H9 (cell line): ENCODE measurements around the gene TMEM98. TPM values are rescaled to one million over a fixed set of nuclear protein-coding genes. Genes with fewer than 3 reads are reported as not detected.

Source experiments
- DNase-seq: peaks from one replicate; pipeline ENCODE4 v3.0.0-alpha.2; 2017
- H2AFZ ChIP-seq: one replicate; pipeline ENCODE4 v1.6.1; 2013; ENCODE audit warnings: mild to moderate bottlenecking, low read length, control low read depth, moderate library complexity
- H2AK5ac ChIP-seq: 2 replicates; pipeline ENCODE4 v1.6.1; 2013; ENCODE audit warnings: low read length, control low read depth, mixed read lengths; ENCODE audit not compliant: insufficient read length
- H2BK120ac ChIP-seq: one replicate; pipeline ENCODE4 v1.6.1; 2013; ENCODE audit warnings: low read depth, mild to moderate bottlenecking, low read length, control low read depth, inconsistent platforms; ENCODE audit not compliant: poor library complexity, severe bottlenecking
- H2BK12ac ChIP-seq: 2 replicates; pipeline ENCODE4 v1.6.1; 2013; ENCODE audit warnings: low read length, control low read depth, mixed read lengths, low read depth; ENCODE audit not compliant: insufficient read length
- H2BK15ac ChIP-seq: 2 replicates; pipeline ENCODE4 v1.6.1; 2013; ENCODE audit warnings: low read depth, low read length, control low read depth
- H2BK20ac ChIP-seq: one replicate; pipeline ENCODE4 v1.6.1; 2013; ENCODE audit warnings: low read depth, mild to moderate bottlenecking, low read length, control low read depth, inconsistent platforms; ENCODE audit not compliant: poor library complexity, severe bottlenecking
- H2BK5ac ChIP-seq: 2 replicates; pipeline ENCODE4 v1.6.1; 2013; ENCODE audit warnings: low read length, control low read depth, mixed read lengths; ENCODE audit not compliant: insufficient read length
- H3K14ac ChIP-seq: 2 replicates; pipeline ENCODE4 v1.6.1; 2013; ENCODE audit warnings: low read length, control low read depth; ENCODE audit not compliant: insufficient read depth
- H3K18ac ChIP-seq: 2 replicates; pipeline ENCODE4 v1.6.1; 2013; ENCODE audit warnings: low read depth, mild to moderate bottlenecking, mixed read lengths, low read length, control low read depth; ENCODE audit not compliant: insufficient read length
- H3K23ac ChIP-seq: 2 replicates; pipeline ENCODE4 v1.6.1; 2013; ENCODE audit warnings: low read length, control low read depth, mixed read lengths, low read depth; ENCODE audit not compliant: insufficient read length
- H3K23me2 ChIP-seq: 2 replicates; pipeline ENCODE4 v1.6.1; 2013; ENCODE audit warnings: low read depth, mild to moderate bottlenecking, mixed read lengths, low read length, control low read depth; ENCODE audit not compliant: insufficient read length, poor library complexity, severe bottlenecking
- H3K27ac ChIP-seq: 2 replicates; pipeline ENCODE4 v1.5.1; 2013; ENCODE audit warnings: low read length, control low read depth, mixed read lengths, low read depth; ENCODE audit not compliant: insufficient read length
- H3K27me3 ChIP-seq: 2 replicates; pipeline ENCODE4 v1.6.1; 2013; ENCODE audit warnings: low read length, control low read depth, inconsistent platforms; ENCODE audit not compliant: insufficient read depth
- H3K4ac ChIP-seq: 2 replicates; pipeline ENCODE4 v1.6.1; 2013; ENCODE audit warnings: low read depth, mild to moderate bottlenecking, control low read depth, inconsistent platforms, low read length, moderate library complexity
- H3K4me1 ChIP-seq: 2 replicates; pipeline ENCODE4 v1.6.1; 2013; ENCODE audit warnings: low read length, control low read depth, inconsistent platforms; ENCODE audit not compliant: insufficient read depth
- H3K4me2 ChIP-seq: 2 replicates; pipeline ENCODE4 v1.6.1; 2013; ENCODE audit warnings: low read length, control low read depth, mixed read lengths; ENCODE audit not compliant: insufficient read length, insufficient read depth
- H3K56ac ChIP-seq: 2 replicates; pipeline ENCODE4 v1.6.1; 2013; ENCODE audit warnings: low read depth, mild to moderate bottlenecking, mixed read lengths, low read length, control low read depth; ENCODE audit not compliant: insufficient read length
- H3K79me1 ChIP-seq: 2 replicates; pipeline ENCODE4 v1.6.1; 2013; ENCODE audit warnings: low read depth, mild to moderate bottlenecking, moderate library complexity, low read length, control low read depth, inconsistent platforms; ENCODE audit not compliant: insufficient read depth, poor library complexity, severe bottlenecking
- H3K79me2 ChIP-seq: 2 replicates; pipeline ENCODE4 v1.6.1; 2013; ENCODE audit warnings: low read length, control low read depth, inconsistent platforms; ENCODE audit not compliant: insufficient read depth
- H3K9ac ChIP-seq: 2 replicates; pipeline ENCODE4 v1.6.1; 2013; ENCODE audit warnings: low read length, control low read depth, mixed read lengths; ENCODE audit not compliant: insufficient read length; ENCODE audit errors: extremely low read depth
- H3K9me3 ChIP-seq: one replicate; pipeline ENCODE4 v1.6.1; 2013; ENCODE audit warnings: low read depth, low read length, inconsistent platforms; ENCODE audit not compliant: control insufficient read depth
- H3T11ph ChIP-seq: one replicate; pipeline ENCODE4 v1.6.1; 2013; ENCODE audit warnings: mild to moderate bottlenecking, low read length, control low read depth, inconsistent platforms
- H4K20me1 ChIP-seq: one replicate; pipeline ENCODE4 v1.6.1; 2013; ENCODE audit not compliant: control insufficient read depth, insufficient read length, insufficient read depth
- H4K5ac ChIP-seq: 2 replicates; pipeline ENCODE4 v1.6.1; 2013; ENCODE audit warnings: low read depth, mild to moderate bottlenecking, mixed read lengths, low read length, control low read depth; ENCODE audit not compliant: insufficient read length
- H4K8ac ChIP-seq: replicated peaks from 2 replicates; pipeline ENCODE4 v1.6.1; 2013; ENCODE audit warnings: low read length, control low read depth, mixed read lengths, low read depth; ENCODE audit not compliant: insufficient read length
- H4K91ac ChIP-seq: 2 replicates; pipeline ENCODE4 v1.6.1; 2013; ENCODE audit warnings: low read depth, mild to moderate bottlenecking, moderate library complexity, mixed read lengths, low read length, control low read depth; ENCODE audit not compliant: insufficient read length
- H3K27ac Mint-ChIP-seq, 3 experiments: 2 replicates in 2 of 3; 3 replicates in 1 of 3; pipeline ENCODE4 v1.8.0; 2020 to 2021; ENCODE audit warnings: mixed read lengths in 3 of 3, mild to moderate bottlenecking in 1 of 3, moderate library complexity in 1 of 3
- H3K27me3 Mint-ChIP-seq: 2 replicates; pipeline ENCODE4 v1.8.0; 2021; ENCODE audit warnings: low read depth, mild to moderate bottlenecking, moderate library complexity, mixed read lengths
- H3K36me3 Mint-ChIP-seq, 3 experiments: 2 replicates in 2 of 3; 3 replicates in 1 of 3; pipeline ENCODE4 v1.8.0; 2020 to 2021; ENCODE audit warnings: low read depth in 3 of 3, mixed read lengths in 3 of 3; ENCODE audit not compliant: insufficient read depth in 1 of 3
- H3K4me1 Mint-ChIP-seq, 2 experiments: 2 replicates each; pipeline ENCODE4 v1.8.0; 2020; ENCODE audit warnings: mixed read lengths in 2 of 2
- H3K4me3 Mint-ChIP-seq, 2 experiments: 2 replicates in 1 of 2; 3 replicates in 1 of 2; pipeline ENCODE4 v1.8.0; 2020 to 2021; ENCODE audit warnings: mild to moderate bottlenecking in 2 of 2, mixed read lengths in 2 of 2, moderate library complexity in 1 of 2
- H3K9me3 Mint-ChIP-seq, 2 experiments: 2 replicates in 1 of 2; 3 replicates in 1 of 2; pipeline ENCODE4 v1.8.0; 2020; ENCODE audit warnings: mild to moderate bottlenecking in 2 of 2, mixed read lengths in 2 of 2, moderate library complexity in 1 of 2
- WGBS: extraction: QIAGEN DNeasy Blood & Tissue Kit; methylation state at CpG from one replicate; pipeline ENCODE4 v1.1.7; 2013; ENCODE audit warnings: missing lambda C conversion rate, low lambda C conversion rate, mixed read lengths; ENCODE audit not compliant: insufficient read length; ENCODE audit errors: extremely low coverage; 5-methylcytosine and 5-hydroxymethylcytosine counted together
- total RNA-seq: library from RNA; stranded (reverse); gene quantifications from 2 replicates; pipeline ENCODE4 v1.2.1, GENCODE V29; 2021
- TF ChIP-seq, protein P1 (sequence below): fragments of 200-600 bp; sonication (generic); conservative IDR thresholded peaks from 3 replicates; pipeline ENCODE4 v1.8.0; 2021; ENCODE audit warnings: antibody characterized with exemption, mild to moderate bottlenecking

TMEM98 gene
- total RNA-seq, 1 experiment from 2014 or later: 78.4 TPM

DNA sequence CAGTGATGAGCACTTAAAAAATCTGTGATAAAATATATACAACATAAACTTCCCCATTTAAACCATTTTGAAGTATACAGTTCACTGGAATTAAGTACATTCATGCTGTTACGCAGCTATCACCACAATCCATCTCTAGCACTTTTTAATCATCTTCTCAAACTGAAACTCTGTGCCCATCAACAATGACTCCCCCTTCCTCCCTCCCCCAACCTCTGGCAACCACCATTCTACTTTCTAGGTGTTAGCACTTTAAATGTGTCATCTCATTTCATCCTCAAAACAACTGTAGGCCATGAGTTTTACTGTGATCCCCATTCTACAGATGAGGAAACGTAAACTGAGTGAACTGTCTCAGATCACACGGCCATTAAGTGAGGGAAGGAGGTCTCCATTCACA, 13.8 kb upstream of the TMEM98 start:
- Mint-ChIP-seq H3K36me3 (no peaks in the 10 kb centered on the region; a peak in 2 of 7 replicates), H3K4me3 (no peak overlapping the region), H3K4me1 (peaks cover 23 to 27% of the 10 kb centered on the region in 2 experiments), H3K27me3 (no peaks in the 10 kb centered on the region; the same call in 1 of the 2 replicates), H3K27ac (no peak overlapping the region), H3K9me3 (no peaks in the 10 kb centered on the region)
- Histone ChIP-seq H3K23me2 (no peaks in the 10 kb centered on the region), H3K14ac (no peak overlapping the region), H3K4me2 (no peak overlapping the region), H3K18ac (no peak overlapping the region), H2BK5ac (no peak overlapping the region), H4K8ac (no peak overlapping the region), H3K27me3 (no peaks in the 10 kb centered on the region), H4K20me1 (no peaks in the 10 kb centered on the region), H2BK15ac (no peak overlapping the region), H2BK120ac (no peak overlapping the region), H3T11ph (no peak overlapping the region), H3K4ac (no peak overlapping the region), H2BK20ac (no peak overlapping the region), H2AFZ (no peak overlapping the region), H3K9ac (no peak overlapping the region), H2AK5ac (no peak overlapping the region), H3K79me2 (no peaks in the 10 kb centered on the region), H2BK12ac (no peak overlapping the region), H3K79me1 (no peaks in the 10 kb centered on the region), H3K4me1 (peaks cover 4% of the 10 kb centered on the region; the same call in 1 of the 2 replicates), H3K23ac (no peak overlapping the region), H3K27ac (no peak overlapping the region), H3K56ac (no peak overlapping the region), H3K9me3 (no peaks in the 10 kb centered on the region), H4K91ac (no peak overlapping the region), H4K5ac (no peak overlapping the region)
- WGBS: no CpG with 5 or more reads among the region's 3 CpGs
- TF ChIP-seq, protein P1, sequence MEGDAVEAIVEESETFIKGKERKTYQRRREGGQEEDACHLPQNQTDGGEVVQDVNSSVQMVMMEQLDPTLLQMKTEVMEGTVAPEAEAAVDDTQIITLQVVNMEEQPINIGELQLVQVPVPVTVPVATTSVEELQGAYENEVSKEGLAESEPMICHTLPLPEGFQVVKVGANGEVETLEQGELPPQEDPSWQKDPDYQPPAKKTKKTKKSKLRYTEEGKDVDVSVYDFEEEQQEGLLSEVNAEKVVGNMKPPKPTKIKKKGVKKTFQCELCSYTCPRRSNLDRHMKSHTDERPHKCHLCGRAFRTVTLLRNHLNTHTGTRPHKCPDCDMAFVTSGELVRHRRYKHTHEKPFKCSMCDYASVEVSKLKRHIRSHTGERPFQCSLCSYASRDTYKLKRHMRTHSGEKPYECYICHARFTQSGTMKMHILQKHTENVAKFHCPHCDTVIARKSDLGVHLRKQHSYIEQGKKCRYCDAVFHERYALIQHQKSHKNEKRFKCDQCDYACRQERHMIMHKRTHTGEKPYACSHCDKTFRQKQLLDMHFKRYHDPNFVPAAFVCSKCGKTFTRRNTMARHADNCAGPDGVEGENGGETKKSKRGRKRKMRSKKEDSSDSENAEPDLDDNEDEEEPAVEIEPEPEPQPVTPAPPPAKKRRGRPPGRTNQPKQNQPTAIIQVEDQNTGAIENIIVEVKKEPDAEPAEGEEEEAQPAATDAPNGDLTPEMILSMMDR: no peak
- no peak for DNase-seq
